SH-SY5Y (cell line): Measurements from ENCODE around the gene CFAP97.

Experiments used
- GATA2 ChIP-seq: IDR thresholded peaks from 2 replicates; pipeline ENCODE4 v1.6.1; 2011; ENCODE audit warnings: mild to moderate bottlenecking, low read depth, low read length
- GATA3 ChIP-seq: IDR thresholded peaks from 2 replicates; pipeline ENCODE4 v1.6.1; 2011; ENCODE audit warnings: low read depth, mild to moderate bottlenecking, low read length, moderate library complexity

Gene CFAP97

DNA sequence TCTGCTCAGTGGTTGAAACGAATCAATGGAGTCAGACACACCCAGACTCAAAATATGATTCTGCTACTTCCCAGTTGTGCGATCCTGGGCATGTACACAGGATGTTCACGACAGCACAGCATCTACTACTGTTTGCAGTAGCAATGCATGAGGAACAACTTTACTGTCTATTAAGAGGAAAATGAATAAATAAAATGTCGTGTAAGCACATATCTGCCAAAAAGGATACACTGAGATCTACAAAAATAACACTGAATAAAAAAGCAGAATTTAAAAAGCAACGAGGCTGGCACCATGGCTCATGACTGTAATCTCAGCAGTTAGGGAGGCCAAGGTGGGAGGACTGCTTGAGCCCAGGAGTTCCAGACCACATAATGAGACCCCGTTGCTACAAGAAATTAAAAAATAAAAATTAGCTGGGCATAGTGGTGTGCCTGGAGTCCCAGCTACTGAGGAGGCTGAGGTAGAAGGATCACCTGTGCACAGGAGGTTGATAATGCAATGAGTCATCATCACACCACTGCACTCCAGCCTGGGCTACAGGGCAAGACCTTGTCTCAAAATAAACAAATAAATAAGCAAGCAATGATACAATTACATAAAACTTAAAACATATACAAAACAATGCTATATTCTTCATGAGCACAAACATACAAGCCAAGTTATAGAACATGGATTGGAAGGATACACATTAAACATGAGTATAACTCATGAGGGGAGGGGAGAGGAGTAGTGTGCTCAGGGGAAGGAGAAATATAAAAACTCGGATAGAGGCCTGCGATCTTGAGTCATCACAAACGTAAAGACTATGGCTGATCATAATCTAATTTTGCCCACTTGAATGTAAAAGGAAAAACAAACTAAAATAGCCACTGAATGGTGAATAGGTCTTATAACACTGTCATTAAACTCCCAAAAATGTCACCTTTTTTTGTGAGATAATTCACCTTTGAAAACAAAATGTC lies 8.6 kb downstream of the CFAP97 start:
- TF ChIP-seq GATA2 = no peak
- no peak for TF ChIP-seq GATA3

DNA sequence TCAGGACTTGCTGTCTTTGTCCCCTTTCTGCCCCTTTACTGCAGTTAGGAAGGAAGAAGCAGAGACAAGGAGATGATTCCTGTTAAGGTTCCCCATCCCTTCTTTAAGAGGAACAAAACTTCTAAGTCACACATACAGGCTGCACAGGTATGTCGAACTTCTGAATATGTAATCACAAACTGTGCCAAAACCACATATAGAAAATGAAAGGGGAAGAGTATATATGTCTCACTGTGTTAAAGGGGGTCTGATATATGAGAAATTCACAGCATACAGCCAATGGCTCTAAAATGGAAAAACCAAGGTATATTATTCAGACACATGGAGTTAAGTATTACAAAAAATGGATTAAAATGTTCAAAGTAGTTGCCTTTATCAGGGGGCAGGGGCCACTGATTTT lies 11.7 kb downstream of the CFAP97 start:
- no peak for TF ChIP-seq GATA2
- TF ChIP-seq GATA3 = no peak

DNA sequence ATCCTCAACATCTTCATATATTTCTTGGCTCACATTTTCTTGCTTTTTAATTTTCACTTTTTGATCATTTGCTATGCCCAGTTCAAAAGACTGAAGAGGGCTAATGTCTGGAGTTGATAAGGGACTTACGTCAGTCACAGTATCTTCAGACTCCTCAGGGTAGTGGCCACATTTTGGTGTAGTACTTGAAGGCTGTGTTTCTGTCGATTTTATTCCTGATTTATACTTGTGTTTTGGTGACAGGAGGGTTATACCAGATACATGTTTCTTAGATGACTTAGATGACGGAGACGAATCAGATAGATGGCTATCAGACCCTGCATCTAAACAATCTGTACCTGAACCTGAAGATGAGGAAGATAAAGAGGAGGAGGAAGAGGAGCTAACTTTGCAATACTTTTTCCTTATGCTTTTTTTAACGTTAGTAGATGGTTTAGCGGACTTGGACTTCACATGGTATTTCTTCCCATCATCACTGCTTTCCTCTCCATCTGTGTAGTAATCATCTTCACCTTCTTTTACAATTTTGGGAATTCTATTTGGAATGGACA lies 13.4 kb downstream of the CFAP97 start:
- no peak for TF ChIP-seq GATA2
- no peak for TF ChIP-seq GATA3

DNA sequence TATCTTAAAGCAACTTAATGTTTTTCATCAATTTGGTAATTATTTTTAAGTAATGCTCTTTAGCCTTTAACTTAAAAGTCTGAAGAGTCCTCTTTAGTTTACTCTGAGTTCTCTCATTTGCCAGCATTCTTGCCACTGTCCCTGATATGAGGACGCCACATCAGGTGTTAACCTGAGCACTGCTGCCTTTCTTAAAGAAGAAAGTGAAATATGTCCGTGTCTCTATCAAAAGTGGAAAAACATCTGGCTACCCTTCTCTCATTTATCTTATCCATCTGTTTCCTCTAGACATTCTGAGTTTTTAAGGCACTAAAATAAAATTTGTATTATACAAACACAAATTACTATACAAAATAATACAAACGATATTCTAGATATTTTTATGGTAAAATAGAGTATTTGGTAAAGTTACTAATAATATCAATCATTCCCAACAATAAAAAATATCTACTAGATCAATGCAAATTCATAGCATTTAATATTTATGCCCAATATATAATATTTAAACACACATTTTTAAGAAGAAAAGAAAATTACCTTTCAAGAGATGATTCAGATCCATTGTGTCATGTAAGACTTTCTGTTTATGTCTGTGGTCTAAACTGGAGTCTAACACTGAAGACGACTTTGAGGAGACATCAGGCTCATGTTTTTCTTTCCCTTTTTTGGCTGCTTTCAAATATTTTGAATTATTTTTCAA lies 14.0 kb downstream of the CFAP97 start:
- TF ChIP-seq GATA2 (no peak), GATA3 (no peak)

DNA sequence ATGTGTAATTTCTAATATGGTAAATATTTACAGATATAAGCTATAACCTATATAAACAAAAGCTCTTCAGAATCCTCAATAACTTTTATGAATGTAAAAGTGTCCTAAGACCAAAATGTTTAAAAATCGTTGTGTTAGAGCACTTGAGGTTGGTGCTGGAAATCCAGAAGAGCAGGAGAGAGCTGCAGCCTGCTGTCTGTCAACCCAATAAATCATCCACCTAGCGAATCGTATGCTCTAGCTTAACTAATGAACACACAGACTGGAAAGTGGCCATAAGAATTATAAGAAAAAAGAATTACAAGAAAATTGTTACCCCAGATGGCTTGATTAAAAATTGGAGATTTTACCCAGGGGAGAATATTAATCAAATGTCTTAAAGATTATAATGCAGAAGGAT lies 17.0 kb downstream of the CFAP97 start:
- TF ChIP-seq GATA2 (no peak), GATA3 (no peak)

DNA sequence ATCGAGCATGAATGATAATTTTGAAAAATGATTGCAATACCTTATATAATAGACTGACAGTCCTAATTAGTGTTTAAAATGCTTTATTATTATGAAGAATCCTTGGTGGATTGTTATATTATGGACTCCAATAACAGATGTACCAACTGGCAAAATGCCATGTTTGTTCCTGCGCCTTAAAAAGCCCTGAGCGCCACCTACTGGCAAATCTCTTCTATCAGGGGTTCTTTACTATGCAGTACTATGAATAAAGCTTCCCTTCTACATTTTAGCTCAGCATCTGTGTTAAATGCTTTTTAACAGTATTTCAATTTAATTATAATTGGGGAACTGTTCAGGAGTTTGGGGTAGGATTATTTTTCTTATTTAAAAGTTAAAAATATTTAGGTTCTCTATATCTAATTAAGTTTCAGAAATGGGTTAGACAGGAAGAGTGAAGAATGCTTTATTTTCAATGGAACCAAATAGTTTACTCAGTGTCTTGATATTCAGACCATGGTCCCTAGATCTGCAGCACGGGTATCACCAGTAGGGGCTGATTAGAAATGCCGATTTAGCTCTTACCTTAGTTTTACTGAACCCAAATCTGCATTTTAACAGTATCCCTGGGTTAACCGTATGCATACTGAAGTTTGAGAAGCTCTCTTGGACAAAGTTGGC lies 20.0 kb downstream of the CFAP97 start:
- TF ChIP-seq GATA3 (no peak), GATA2 (no peak)

DNA sequence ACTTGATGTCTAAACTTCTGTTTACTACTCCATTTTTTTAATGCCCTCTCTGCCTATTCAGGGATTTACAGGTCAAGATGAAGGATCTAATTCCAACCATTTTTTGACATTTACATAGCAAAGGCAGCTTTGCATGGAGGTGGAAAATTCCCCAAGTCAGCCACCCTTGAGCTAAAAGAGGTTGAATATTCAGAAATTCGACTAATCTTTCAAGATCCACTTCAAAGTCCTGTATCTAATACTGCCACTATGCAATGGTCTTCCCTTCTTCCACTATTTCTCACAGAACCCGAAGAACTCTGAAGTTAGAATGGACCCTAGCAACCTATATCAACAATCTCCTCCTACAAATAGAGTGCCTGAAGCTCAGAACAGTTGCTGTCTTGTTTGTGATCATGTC lies 21.6 kb downstream of the CFAP97 start:
- TF ChIP-seq GATA3 (no peak), GATA2 (no peak)

DNA sequence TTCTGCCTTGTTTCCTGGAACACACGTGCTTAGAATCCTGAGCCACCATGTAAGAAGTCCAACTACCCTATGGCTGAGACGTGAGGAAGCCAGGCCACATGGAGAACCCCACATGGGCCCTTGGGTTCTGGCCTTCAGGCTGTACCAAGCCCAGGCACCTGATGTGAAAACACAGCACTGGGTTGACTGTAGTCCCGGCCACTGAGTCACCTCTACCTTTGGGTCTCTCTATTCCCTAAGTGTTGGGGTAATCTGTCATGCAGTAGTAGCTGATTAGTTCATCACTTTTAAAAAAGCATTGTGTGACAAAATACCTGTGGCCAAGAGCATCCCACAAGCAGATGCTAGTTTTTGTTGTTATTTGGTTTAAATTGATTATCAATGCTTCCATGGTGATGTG lies 24.3 kb downstream of the CFAP97 start:
- TF ChIP-seq GATA3 (no peak), GATA2 (no peak)

DNA sequence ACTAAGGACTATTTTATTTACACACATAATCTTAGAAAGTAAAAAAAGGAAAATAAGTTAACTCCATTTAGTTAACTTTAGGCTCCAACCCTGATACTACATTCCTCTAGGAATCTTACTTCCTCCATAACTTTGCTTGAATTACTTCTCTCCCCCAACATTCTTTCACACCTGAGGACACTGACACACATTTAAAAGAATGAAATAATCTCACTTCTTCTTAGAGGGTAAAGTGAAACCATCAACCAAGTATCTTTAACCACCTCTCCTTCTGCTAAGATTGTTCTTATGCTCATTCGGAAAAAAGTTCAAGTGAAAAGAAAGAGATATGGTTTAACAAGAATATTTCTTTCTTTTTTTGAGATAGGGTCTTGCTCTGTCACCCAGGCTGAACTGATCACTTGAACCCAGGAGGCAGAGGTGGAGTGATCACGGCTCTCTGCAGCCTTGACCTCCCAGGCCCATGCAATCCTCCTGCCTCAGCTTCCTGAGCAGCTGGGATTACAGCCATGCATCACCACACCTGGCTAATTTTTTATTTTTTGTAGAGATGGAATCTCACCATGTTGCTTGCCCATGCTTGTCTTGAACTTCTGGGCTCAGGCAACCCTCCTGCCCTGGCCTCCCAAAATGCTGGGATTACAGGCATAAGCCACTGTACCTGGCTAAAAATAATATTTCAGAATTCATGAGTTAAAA lies 32.3 kb downstream of the CFAP97 start:
- TF ChIP-seq GATA2 (no peak), GATA3 (no peak)

DNA sequence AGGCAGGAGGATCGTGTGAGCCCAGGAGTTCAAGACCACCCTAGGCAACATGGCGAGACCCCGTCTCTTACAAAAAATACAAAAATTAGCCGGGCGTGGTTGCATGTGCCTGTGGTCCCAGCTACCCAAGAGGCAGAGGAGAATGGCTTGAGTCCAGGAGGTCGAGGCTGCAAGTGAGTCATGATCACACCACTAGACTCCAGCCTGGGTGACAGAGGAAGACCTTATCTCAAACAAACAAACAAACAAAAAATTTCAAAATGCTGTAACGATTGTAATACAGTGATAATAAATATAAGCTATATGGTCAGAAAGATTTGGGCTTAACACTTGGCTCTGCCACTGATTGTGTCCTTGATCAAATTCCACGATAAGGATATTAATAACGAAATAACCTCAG lies 36.6 kb downstream of the CFAP97 start:
- TF ChIP-seq GATA3 (no peak), GATA2 (no peak)

DNA sequence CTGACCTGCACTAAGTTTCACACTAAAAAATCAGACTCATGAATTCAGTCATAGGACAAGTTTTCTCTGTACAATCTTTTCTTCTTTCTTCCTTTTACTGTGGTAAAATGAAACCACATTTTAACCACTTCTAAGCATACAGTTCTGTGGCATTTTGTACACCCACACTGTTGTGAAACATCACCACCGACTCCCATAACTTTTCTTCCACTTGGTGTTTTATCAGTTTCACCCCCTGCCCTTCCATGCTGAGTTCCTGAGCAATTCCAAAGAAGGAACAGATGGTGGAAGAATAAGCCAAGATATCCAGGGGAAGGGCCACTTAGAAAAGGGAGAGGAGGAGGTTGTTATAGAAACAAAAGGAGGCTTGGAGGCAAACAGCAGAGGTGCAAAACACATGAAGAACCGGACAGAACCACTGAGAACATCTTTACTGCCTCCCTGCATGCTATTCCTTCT lies 38.2 kb downstream of the CFAP97 start:
- TF ChIP-seq GATA3 (no peak), GATA2 (no peak)

DNA sequence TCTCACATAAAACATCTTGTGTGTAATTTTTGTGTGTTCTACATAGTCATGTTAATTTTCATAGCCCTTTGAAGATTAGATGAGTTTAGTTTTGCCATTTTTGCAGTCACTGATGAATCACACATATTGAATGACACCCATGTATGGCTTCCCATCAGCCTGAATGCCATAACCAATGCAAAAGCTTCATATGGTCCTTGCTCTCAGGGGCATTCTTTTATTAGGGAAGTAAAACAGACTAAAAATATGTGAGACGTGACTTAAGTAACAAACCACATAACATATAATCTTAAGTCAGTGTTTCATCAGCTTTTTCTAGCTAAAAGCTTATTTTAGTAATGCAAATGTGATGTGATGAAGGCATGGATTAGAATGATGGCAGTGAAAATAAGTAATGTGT lies 52.5 kb downstream of the CFAP97 start:
- no peak for TF ChIP-seq GATA3
- no peak for TF ChIP-seq GATA2

DNA sequence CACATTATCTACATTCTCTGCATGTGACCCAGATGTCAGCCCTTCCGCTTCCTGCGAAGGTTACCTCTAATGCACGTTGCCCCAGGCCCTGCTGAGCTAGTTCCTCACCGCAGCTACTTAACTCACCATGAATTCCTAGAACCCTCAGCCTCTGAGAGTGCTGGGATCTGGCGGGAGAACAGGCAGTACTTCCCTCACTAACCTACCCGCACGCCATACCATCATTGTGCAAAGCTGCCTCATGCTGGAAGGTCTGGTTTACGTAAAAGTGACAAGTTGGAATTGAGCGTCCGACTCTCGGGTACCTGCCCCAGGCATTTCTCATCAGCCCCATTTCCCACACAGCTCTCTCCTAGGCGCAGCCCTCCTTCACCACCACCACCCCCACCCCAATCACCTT lies 54.4 kb downstream of the CFAP97 start:
- TF ChIP-seq GATA2 (no peak), GATA3 (no peak)

DNA sequence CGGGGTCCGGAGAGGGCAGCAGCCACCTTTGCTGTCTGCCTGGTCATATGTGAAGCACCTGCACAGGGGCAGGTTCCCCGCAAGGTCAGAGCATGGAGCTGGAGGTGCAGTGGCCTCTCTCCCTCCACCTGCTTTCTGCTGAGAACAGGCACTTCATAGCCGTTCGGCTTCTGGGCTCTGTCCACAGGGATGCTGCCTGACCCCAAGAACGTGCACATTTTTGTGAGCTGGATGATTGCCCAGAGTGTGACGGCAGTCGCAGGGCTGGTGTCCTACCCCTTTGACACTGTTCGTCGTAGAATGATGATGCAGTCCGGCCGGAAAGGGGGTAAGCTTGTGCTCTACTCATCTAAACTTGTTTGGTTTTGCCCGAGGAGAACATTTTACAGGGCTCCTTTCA lies 58.2 kb downstream of the CFAP97 start:
- TF ChIP-seq GATA2 (no peak), GATA3 (no peak)
